G401 (cell line): ENCODE results near the gene CSAG2. TPM values are rescaled to one million over a fixed set of nuclear protein-coding genes. Genes with fewer than 3 reads are reported as not detected.
"Not testable (repeated sequence)": the region's sequence is repeated elsewhere in the genome, so short reads cannot be mapped to it uniquely, and the experiment has no call there.

Experiments used
- DNase-seq: peaks from one replicate; pipeline ENCODE4 v3.0.0-alpha.2; 2015; ENCODE audit warnings: low spot score
- in situ Hi-C: cut with HindIII; loops from 2 replicates; pipeline ENCODE4 v1.10.0; 2016; ENCODE audit warnings: low sequenced_read_pairs, mixed read lengths
- total RNA-seq: library from RNA; depleted of rRNA; stranded (reverse); fragments of >200 nt; shearing (Covaris generic); gene quantifications from 2 replicates; pipeline ENCODE4 v1.2.3, GENCODE V29; 2014; rRNA removed

Gene CSAG2
- total RNA-seq, 1 experiment from 2014 or later: not detected

- DNase-seq, in situ Hi-C loops: not testable (repeated sequence)
Measured at GRCh38 chrX:152674652-152675051, 34.4 kb downstream of the CSAG2 start.

GRCh38 chrX:152674135-152674534 lies 34.9 kb downstream of the CSAG2 start:
- in situ Hi-C loops: no loop called here
- no peak for DNase-seq

DNA sequence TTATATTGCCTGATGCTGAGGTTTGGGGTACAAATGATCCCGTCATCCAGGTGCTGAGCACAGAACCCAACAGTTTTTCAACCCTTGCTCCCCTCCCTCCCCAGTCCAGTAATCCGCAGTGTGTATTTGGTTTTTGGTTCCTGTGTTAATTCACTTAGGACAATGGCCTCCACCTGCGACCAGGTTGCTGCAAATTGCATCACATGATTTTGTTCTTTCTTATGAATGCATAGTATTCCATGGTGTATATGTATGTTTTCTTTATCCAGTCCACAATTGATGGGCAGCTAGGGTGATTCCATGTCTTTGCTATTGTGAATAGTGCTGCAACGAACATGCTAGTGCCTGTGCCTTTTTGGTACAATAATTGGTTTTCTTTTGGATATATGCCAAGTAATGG lies 46.0 kb downstream of the CSAG2 start:
- in situ Hi-C loops: no loop called here
- DNase-seq: no peak

- in situ Hi-C loops: no loop called here
- DNase-seq: no peak
Measured at GRCh38 chrX:152658302-152658701, 50.8 kb downstream of the CSAG2 start.

Other genes with a start within 250 kb of the CSAG2 start
- gene GABRQ, start 71.4 kb downstream of the CSAG2 start, total RNA-seq: not detected in 2 replicates
- not detected in 2 replicates for gene MAGEA3, start 10.5 kb downstream of the CSAG2 start, total RNA-seq
- gene MAGEA2B, start 5.4 kb upstream of the CSAG2 start, total RNA-seq: not detected in 2 replicates
- gene CSAG1, start 24.4 kb upstream of the CSAG2 start, total RNA-seq: not detected in 2 replicates
- not detected in 2 replicates for gene MAGEA12, start 24.5 kb upstream of the CSAG2 start, total RNA-seq
- gene MAGEA2, start 44.6 kb upstream of the CSAG2 start, total RNA-seq: not detected in 2 replicates
- gene CSAG3, start 49.9 kb upstream of the CSAG2 start, total RNA-seq: not detected in 2 replicates
- gene MAGEA6, start 60.4 kb upstream of the CSAG2 start, total RNA-seq: 0.37 TPM in 1 of 2 replicates, not detected in the other
- gene CETN2, start 121.5 kb upstream of the CSAG2 start, total RNA-seq: 54.3 and 74.9 TPM in 2 replicates
- gene NSDHL, start 121.8 kb upstream of the CSAG2 start, total RNA-seq: 30.1 and 31.2 TPM in 2 replicates
- 0.43 TPM in 1 of 2 replicates, not detected in the other for gene ZNF185, start 188.8 kb upstream of the CSAG2 start, total RNA-seq